Epithelial cell of prostate (primary cell): ENCODE data around the gene LRBA.

Source experiments
- DNase-seq: peaks from one replicate; pipeline ENCODE4 v3.0.0-alpha.2; 2011; ENCODE audit warnings: low read depth, low spot score
- H3K27ac ChIP-seq: fragments of 450-650 bp; 2 replicates; pipeline ENCODE4 v1.5.1; 2017; ENCODE audit warnings: mild to moderate bottlenecking

Gene LRBA

DNA sequence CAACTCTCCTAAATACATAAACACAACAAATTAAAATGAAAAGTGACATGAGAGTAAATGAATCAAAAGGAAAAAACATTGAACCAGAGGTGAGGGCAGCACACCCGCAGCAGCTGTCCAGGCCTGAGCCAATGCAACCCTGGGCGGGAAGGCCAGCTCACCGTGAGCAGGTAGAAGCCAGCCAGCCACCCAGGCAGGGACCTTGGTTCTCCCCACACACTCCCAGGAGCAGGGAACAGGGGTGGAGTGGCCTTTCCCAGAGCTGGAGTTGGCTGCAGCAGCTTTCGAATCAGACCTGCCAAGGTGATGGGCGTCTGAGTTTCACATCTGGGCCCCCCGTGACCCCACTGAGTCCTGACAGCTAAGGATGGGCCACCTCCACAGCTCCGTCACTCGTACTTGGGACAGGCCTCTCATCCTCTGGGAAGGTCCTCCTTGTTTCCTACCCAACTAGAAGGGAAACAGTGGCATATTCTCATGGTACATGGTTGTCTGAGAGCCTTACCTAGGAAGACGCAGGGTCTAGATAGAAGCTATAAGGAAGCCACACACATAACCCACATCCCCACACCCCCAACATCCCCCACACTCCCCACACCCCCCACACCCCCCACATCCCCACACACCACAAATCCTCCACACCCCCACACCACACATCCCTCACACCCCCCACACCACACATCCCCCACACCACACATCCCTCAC, 764.6 kb downstream of the LRBA start:
- no peak overlapping the region for H3K27ac ChIP-seq
- DNase-seq, result no peak

DNA sequence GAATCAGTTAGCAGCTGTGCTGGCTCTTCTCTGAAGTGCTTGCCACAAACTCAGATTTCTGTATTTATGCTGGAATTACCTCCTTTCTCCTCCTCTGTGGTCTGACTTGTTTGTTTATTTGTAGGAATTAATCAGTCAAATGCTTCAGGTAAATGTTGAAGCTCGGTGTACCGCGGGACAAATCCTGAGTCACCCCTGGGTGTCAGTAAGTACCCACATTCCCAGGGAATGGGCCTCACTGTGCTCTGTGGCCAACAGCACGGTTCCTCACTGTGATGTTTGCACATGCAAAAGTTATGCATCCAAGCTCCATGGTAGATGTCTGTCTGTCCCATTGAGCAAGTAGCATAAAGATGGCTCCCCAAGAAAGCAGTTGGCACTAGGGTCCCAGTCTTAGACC, 766.9 kb downstream of the LRBA start:
- no peak for DNase-seq
- no peak overlapping the region for H3K27ac ChIP-seq

DNA sequence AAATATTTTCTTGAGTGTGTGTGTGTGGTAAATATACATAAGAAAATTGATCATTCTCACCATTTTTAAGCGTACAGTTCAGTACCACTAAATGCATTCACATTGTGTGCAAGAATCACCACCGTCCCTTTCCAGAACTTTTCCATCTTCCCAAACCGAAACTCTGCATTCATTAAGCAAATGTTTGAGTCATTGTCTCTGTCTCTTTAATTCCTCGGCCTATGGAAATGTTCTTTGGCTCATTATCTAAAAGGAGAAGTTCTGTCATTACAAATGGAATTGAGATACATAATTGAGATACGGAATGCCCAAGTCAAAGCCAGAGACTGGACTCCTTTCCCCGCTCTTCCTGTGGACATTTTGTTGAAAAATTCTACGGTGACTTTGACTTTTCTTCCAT, 767.9 kb downstream of the LRBA start:
- no peak for DNase-seq
- no peak overlapping the region for H3K27ac ChIP-seq

DNA sequence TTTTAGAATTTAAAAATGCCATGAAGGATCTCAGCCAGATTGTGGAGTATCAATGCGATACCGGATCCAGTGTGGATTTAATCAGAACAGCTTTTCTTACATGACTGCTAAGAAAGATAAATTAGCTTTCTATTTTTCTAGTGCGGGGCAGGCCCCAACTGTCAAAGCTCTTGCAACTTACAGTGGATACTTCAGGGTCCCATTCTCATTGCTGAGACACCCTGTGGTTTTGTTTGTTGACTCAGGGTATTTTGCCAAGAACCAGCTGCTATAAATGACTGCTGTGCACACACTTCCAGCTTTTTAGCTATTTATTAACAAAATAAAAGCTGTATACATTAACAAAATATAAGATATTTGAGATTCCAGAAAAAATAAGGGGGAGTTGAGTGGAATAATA, 770.5 kb downstream of the LRBA start:
- no peak for DNase-seq
- no peak overlapping the region for H3K27ac ChIP-seq

DNA sequence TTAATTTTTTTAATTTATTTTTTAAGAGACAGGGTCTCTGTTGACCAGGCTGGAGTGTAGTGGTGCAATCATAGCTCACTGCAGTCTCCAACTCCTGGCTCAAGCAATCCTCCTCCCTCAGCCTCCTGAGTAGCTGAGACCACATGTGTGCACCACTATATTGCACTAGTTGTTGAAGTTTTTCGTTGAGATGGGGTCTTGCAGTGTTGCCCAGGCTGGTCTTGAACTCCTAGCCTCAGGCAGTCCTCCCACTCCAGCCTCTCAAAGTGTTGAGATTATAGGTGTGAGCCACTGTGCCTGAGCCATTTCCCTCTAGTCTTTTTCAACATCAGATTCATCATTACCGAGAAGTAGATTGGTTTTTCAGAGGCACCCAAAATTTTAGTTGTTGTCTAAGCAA, 771.2 kb downstream of the LRBA start:
- no peak overlapping the region for H3K27ac ChIP-seq

DNA sequence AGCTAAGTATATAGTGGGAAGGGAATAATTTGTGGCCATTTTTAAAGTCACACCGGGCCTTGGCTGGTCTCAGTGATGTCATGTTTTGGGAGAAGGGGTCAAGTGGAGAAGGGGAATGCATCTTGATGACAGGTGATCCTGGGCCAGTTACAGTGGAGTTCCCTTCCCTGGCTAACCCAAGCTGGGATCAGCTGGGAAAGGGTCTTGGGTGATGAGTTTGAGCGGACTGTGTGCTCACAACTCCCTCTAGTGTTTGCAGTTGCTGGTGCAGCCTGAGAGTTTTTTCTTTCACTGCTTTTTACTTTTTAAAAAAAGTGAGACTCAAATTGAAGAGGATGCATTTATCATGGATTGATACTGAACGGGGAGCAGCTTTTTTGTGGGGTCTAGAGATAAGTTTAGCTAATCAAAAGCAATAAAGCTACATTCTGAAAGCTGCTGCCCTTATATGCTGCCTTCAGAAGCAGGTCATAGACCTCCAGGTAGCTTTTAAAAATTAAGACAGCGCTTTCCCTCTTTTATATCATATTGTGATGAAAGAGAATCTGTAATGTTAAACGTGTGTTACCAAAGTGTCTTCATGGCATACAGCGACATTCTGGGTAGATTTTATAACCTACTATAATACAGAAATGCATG, 772.1 kb downstream of the LRBA start:
- DNase-seq, result no peak
- no peak overlapping the region for H3K27ac ChIP-seq

More for the DNA sequence above, 771.2 kb downstream of the LRBA start:
- no peak for DNase-seq

DNA sequence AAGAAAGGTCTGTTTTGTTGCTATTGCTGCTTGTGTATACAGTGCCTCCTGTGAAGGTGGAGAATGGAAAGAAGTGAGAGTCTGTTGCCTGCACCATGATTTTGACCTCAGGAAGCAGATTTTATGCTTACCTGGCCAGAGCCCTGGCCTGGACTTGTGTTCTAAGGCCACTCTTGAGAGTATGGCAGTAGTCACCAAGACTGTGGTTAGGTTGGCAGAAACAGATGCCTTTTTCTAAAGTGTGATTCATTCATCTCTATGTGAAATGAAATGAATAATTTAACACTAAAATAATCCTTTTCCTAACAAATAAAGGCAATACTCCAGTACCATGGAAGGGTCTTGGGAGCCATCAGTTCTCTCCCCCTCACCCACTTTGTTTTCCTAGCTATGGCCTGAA, 775.1 kb downstream of the LRBA start:
- DNase-seq, result no peak
- no peak overlapping the region for H3K27ac ChIP-seq

DNA sequence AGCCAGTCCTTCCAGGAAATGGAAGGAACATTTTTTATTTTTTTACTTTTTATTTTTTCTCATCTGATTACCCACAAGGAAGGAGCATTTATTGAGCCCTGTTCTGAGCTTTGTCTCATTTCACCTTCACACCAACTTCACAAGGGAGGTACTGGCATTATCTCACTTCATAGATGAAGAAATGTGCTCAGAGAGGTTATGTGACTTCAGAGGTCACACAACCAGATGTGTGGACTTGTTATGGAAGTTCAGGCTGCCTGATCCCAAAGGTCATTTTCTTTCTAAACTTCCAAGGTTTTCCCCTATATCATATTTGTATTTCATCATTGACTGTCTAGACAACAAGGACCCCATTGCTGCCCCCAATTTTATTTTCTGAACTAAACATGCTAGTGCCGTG, 776.5 kb downstream of the LRBA start:
- H3K27ac ChIP-seq, result no peak overlapping the region
- no peak for DNase-seq

DNA sequence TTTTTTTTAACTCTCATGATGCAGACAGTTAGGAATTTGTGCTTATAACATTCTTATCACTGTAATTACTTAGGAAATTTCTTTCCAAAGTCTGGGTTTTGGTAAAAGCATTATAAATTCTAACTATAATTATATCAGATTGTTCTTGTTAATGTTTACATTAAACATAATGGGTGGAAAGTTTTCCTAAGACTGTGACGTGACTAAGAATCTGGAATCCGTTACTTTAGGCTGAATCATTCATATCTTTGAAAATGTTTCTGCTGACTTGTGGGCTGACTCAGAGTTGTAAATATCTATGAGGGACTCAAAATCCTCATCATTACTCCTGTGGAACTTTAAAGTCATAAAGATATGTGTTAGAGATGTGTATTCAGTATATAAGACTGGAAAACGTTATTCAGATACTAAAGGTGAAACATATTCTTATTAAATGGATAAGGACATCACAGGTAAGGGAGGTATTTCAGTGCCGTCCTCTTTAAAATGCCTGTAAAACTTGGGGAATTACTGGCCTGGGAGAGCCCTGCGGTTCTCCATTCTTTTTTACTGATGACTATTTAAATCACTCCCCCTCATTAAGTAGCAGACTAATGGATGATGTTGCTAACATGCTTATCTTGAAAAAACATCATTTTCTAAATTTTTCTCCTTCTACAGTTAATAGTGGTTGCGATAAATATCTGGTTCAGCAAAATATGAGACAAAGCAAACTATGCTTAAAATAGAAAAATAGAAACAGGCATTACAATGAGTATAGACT, 777.8 kb downstream of the LRBA start:
- H3K27ac ChIP-seq, result no peak overlapping the region
- no peak for DNase-seq

DNA sequence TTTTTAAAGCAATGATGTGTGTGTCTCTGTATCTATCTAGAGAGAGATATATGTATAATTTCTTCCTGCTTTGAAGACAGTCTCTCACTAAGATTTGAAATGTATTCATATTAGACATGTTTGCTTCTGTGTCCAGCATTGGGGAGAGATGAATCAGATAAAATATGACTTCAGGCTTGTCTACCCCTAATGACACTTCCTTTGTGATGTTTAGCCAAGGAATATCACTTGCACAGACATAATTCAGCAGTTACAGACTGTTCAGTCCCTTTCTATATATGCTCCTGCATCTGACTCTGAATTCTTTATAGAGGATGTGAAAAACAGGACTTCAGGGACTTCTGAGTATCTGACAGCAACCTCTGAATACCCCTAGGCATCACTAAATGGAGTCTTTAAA, 778.5 kb downstream of the LRBA start:
- no peak for DNase-seq
- H3K27ac ChIP-seq, result no peak overlapping the region

DNA sequence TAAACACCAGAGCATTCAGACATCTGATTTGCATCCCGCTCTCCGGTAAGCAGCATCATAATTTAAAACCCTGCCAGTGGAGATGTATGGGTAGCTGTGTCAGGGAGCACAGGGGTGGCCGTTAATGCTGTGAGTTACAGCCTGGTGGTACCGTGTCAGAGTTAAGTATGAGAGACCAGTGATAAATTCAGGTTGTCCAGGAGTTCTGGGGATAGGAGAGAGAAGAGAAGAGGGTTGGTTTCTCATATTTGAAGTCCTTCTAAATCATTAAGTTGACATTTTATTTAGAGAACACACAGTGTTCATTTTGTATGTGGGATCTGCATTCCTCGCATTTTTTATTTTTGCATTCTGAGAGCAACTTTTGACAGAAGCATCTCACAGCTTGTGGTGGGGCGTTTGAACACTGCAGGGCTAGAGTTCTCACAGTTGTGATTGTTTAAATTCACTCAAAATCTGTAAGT, 779.2 kb downstream of the LRBA start:
- no peak overlapping the region for H3K27ac ChIP-seq
- no peak for DNase-seq

DNA sequence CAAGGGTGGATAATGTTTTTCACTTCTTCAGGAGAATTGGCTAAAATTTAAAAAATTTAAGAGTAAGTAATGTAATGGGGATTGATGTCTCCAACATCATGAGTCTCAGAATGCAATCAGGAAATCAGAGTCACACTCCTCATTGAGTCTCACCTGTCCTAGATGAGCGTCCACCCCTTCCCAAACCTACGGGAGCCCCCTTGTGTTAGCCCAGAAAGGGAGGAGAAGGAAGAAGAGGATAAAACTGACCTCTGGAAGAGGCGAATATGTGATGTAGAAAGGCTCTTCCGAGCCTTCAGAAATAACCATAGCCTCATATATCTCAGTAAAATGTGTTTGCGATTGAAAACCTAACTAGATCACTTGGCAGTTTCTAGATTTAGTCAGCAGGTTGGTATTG, 779.8 kb downstream of the LRBA start:
- DNase-seq, result no peak
- no peak overlapping the region for H3K27ac ChIP-seq

DNA sequence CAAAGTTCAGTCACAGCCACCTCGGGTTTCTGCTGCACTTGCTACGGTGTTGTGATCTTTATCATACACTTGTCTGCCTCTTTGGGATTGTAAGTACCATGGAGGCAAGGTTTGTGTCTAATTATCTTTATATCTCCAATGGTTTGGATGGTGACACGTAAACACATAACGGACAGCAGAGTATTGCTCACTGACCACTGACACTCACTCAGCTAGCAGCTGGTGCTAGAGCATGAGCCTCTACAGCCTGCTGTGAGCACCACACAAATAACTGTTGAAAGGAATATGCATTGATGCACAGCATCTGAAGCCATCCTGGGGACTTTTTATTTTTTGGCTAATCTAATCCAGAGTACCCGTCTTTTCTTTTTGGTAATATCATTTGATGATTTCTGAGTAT, 780.8 kb downstream of the LRBA start:
- DNase-seq, result no peak
- H3K27ac ChIP-seq, result no peak overlapping the region

DNA sequence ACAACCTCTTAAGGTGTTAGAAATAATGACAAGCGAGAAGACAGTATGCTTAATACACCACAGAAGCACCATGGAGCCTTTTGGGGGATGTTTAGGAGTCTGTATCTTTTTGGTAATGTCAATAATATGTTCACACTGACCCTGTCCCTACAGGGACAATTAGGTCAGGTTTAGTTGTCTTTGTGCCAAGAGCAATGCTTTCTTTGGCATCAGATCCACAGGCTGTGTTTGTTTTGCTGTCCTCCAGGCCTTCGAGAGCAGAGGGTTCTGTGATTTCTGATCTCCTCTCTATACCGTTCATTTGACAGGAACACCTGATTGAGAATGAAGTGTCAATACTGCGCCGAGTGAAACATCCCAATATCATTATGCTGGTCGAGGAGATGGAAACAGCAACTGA, 783.1 kb downstream of the LRBA start:
- no peak for DNase-seq

DNA sequence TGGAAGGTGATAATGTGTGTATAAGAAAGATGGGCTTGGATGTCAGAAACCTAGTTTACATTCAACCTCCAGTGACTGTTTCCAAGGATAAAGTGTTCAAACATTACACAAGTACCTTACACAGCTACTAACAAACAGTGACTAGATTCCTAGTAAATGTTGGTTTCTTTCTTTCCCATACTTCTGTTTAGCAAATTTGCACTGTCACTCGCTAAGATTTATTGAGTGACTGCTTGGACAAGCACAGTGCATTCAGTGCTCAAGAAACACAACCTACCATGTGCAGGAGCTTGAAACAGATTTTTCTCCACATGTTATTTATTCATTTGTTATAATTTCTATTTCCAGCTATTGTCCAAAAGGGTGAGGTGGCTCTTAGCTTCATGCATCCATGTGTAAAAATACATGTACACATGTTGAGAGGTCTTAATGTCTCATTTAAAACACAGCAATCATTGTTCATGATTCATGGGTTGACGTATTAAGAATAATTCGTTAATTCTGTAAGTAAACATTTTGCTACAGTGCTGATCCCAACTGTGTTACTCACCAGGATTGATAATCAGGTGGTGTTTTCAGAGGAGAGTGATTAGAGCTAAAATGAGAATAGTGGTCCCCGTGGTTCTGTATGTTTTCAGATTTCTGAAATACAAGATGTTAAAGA, 783.8 kb downstream of the LRBA start:
- H3K27ac ChIP-seq, result no peak overlapping the region
- no peak for DNase-seq

More for the DNA sequence above, 783.1 kb downstream of the LRBA start:
- no peak overlapping the region for H3K27ac ChIP-seq

DNA sequence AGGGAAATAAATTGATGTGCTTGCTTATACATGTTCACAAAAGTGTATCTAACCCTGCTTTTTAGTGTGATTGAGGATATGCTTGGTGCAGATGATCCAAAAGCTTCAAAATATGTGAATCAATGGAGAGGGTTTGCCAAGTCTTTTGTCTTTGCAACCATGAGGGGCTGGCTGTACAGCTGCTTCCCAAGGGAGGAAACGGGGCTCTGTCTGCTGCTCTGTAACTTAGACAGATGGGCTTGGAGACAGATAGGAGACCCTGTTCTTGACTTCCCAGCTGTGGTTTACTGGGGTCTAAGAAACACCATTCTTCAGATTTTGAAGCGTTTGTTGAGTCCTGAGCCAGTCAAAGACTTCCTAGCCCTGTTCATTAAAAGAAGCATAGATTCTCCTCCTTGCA, 784.5 kb downstream of the LRBA start:
- no peak for DNase-seq
- H3K27ac ChIP-seq, result no peak overlapping the region

DNA sequence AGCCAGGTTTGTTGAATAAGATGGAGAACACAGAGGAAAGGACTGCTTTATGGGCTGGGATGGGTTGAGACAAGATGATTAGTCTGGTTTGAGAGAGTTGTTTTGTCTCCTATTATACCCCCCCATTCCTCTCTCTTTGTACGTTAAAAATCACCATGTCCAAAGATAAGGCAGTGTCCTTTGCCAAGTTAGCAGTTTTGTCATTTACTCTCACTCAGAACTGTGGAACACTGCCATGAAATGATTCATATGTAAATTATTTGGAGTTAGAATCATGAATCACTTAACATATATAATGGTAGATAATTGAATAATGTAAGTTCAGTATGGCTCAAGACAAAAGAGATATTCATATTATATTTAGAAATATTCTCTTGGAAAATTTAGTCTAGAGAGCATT, 785.6 kb downstream of the LRBA start:
- DNase-seq, result no peak
- no peak overlapping the region for H3K27ac ChIP-seq

DNA sequence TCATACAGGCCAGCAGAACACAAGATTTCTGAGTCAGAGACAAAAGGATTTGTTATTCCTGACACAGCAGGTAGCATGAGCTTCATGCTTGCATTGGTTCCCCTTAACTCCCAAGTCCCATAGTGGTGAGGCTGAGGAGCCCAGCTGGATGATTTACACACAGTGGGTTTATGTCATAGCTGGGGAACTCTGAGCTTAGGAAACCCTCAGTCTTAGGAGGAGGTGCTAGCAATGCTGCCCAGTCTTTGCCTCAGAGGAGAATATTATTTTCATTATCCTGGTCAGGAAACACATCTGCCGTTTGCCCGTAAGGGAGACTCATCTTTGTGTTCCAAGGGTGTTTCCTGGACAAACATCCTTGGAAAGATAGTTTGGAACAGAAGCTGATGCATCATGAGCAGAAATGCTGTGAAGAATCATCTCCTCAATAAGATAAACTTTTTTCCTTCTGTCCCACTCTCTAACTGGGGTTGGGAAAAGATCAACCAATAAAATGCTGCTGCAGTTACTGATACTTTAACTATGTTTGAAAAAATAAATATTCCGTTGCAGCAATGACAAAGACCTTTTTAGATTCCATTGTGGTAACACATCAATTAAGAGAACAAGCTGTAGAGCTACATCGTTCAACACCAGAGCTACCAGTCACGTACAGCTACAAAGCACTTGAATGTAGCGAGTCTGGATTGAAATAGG, 790.0 kb downstream of the LRBA start:
- H3K27ac ChIP-seq, result no peak overlapping the region
- DNase-seq, result no peak

DNA sequence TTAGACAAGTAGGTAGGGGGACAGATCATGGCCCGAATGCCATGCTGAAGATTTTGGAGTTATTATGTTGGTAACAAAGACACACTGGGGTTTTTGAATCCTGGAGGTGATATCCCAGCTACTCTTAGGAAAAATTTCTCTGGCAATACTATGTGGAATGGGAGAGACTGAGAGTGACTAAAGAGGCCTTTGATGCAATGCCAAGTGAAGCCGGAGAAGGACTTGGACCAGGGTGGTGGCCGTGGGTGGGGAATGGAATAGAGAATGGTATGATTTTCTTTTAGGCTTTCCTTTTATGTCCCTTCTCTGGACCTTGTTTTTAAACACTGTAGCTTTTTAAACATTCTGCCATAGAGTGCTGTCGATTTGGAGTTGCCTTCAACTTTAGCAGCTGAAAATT, 795.2 kb downstream of the LRBA start:
- no peak overlapping the region for H3K27ac ChIP-seq
- no peak for DNase-seq

DNA sequence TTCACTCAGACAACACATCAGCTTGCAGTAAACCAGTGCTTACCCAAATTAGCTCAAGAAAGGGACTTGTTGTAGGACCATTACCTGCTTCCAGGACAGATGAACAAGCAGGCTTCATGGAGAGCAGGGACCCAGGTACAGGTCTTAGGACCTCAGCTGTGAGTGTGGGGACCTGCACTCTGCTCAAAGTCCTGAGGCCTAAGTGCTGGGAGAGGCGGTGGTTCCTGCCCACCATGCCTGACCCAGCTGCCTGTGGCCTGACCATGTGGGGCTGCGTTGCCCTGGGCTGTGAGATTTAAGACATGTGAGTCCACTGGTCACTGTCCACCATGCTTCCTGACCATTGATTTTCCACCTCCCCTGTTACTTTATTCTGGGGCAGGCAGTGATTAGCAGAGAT, 796.6 kb downstream of the LRBA start:
- H3K27ac ChIP-seq, result no peak overlapping the region
- DNase-seq, result no peak
